Glomerular endothelial cell (primary cell): ENCODE results near the gene DIS3L2. TPM values are rescaled to one million over a fixed set of nuclear protein-coding genes. Genes with fewer than 3 reads are reported as not detected.
"Not testable (repeated sequence)": the region's sequence is repeated elsewhere in the genome, so short reads cannot be mapped to it uniquely, and the experiment has no call there.

Experiments
- DNase-seq: peaks from one replicate; pipeline ENCODE4 v3.0.0-alpha.2; 2011; ENCODE audit warnings: low read depth, low spot score; ENCODE audit errors: extremely low read depth
- total RNA-seq: library from RNA; depleted of rRNA; stranded (reverse); fragments of >200 nt; gene quantifications from 2 replicates; pipeline ENCODE4 v1.2.3, GENCODE V29; 2015

DIS3L2 gene
- total RNA-seq, 1 donor from 2014 or later, result 33.5 TPM

DNA sequence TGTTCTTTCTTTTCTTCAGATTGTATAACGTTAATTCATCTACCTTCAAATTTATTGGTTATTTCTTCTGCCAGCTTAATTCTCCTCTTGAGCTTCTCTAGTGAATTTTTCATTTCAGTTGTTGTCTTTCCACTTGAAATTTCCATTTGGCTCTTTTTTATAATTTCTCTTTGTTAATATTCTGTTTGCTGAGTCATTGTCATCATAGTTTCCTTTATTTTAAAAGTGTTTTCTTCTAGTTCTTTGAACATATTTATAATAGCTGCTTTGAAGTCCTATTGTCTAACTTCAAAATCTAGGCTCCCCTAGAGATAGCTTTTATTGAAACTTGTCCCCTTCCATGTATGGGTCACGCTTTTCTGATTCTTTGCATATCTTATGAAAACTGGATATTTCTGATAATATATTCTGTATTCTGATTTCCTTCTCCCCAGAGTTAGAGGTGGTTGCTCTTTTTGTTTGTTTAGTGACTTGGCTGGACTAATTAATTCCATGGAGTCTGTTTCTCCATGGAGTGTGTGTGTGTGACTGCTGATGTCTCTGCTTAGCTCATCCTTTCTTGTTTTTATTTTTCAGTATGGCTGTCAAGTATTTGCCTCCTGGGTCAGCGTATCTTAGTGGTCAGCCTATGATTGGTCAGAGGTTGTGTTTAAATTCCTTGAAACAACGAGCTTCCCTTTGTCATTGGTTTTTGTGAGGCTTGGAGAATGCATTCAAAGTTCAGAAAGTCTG is 47.6 kb downstream of the DIS3L2 start:
- DNase-seq, result no peak

DNA sequence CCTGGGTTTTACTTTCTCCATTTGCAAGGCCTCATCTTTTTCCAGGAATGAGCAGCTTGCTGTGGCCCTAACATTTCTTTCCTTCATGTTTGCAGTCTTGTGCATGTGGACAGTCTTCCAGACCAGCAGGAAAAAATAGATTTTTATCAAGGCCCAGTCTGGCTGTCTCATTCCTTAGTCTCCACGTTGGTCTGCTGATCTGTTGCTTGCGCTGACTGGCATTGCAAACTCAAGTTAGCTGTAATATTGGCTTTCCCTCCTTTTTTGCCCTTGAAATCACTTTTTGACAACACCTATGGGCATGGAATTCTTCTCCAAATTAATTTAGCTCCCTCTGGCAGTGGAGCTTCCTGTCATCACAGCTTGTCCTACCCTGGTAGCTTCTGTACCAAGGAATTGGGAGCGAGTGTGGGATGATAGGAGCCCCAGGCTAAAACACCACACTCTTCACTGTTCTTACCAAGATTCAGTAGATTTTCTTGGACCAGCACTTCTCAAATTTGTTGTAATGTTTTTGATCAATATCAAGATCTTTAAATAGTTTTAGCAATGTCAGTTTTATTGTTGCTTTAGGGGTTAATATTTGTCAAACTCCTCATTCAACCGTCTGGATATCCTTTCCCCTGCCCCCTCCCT is 48.2 kb downstream of the DIS3L2 start:
- DNase-seq, result no peak

DNA sequence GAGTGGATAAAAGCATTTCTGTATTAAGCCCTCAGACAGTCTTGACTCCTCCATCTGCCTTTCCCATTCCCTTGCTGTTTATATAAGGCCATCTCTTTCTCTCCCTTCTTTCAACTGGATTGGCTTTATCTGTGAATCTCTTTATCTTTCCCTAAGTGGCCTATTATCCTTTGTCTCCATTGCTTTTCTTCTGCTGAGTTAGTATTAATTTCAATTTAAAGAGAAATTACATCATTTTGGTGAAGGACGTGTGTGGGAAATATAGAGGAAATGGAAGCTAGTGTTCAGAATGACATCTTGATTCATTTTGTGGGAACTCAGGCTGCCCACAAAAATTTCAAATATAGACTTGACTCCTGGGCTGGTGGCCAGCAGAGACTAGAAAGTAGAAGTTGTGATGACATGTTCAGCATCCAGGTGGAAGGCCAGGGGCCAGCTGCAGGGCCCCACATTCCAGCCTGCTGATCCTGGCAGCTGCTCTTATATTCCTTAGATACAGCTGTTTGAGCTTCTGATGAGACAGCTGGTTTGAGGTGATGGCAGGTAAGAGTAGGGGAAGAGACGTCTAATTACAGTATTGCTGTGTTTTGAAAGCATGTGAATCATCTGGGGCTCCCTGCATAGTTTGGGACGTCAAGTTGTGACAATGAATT is 52.3 kb downstream of the DIS3L2 start:
- no peak for DNase-seq

DNA sequence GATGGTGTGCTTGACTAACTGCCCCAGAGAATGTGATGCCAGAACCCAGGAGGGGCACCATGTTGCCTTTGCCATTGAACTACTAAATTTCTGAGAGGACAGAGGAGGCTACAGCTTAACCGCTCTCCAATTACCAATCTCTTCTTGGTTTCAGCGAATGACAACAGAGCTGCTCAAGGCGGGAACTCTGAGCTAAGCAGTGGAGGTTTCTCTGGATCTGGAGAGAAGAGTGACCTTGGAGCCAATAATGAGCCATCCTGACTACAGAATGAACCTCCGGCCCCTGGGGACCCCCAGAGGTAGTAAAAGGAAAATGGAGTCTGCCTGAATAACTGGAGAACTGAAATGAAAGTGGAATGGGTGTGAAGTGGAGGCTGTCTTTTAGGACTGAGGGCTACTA is 53.2 kb downstream of the DIS3L2 start:
- no peak for DNase-seq

DNA sequence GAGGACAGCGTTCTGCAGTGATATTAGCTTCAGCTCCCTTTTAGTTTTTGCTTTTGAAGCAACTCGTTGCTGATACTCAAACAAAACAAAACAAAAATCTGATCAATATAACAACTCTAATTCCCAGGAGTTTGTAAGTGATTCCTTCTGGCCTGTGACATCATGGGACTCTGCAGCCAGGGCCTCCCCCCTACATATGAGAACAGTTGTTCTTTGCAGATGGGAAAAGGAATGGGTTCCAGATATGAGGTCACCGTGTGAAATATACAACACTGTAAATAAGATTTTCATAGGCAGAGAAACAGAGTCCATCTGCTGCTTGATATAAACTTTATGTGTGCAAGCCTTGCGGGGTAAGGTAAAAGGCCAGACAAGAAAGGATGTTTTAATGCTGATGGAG is 56.7 kb downstream of the DIS3L2 start:
- no peak for DNase-seq

DNA sequence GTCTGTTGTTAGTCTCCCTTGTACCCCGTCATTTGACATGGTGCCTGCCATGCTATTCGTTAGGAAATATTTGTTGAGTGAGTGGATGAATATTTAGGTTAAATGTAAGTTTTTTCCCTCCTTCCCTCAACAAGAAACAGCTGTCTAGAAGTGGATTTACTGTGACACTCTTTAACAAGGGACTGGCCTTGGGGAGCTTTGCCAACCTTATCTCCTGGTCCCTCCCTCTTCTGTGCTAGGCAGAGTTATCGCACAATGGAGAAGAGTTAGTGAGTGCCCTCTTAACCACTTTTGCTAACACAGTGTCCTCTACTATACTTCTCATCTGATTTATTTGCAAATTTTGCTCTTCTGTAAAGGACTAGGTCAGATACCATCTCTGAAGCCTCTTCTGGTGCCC is 61.2 kb downstream of the DIS3L2 start:
- no peak for DNase-seq

DNA sequence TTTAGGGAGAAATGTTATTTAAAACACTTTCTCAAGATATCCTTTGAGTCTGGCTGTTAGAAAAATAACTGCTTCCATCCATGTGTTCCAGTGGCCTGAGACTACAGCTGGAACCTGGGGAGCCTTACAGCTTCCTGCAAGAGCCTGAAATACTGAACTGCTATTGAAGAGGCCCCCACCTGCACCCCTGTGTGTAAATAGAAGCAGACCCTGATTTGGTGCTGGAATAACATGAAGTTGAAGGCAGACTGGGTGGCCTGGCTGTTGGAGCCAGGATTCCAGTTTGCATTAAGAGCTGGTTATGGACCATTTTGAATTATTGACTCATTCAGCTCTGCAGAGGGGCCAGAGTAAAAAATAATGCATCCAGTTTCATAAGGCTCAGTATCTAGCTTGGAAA is 61.9 kb downstream of the DIS3L2 start:
- no peak for DNase-seq

DNA sequence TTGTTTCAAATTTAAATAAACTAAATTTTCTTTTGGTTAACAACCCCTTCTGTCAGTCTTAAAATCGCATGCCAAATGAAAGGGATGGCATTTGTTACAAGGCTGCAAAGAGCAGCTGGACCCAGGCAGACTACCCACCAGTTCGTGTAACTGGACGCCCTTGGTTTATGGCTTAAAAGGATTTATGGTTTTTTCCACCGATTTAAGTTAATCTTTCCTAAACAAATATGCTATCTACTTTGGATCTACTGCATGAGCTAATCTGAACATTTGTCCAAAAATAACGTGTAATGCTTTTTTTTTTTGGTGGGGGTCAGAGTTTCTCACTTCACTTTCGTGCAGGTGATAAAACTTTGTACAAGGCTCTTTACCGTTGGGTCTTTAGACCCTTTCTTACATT is 62.9 kb downstream of the DIS3L2 start:
- DNase-seq, result no peak

DNA sequence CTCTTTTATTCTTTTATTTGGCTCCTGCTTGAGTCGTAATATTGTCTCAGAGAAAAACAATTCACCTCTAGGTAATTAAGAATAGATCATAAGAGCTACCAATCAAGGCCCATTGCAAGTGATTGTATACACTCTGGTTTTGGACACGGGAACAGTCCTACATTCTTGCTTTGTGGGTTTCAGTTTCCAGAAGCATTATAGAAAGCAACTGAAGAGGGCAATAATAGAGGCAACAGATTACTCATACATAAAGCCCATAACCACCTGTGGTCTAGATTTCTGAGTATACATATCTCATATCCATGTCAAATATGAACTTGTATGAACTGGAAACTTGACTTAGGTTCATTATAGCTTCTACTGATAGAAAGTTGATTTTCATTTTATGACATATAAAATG is 65.4 kb downstream of the DIS3L2 start:
- no peak for DNase-seq

DNA sequence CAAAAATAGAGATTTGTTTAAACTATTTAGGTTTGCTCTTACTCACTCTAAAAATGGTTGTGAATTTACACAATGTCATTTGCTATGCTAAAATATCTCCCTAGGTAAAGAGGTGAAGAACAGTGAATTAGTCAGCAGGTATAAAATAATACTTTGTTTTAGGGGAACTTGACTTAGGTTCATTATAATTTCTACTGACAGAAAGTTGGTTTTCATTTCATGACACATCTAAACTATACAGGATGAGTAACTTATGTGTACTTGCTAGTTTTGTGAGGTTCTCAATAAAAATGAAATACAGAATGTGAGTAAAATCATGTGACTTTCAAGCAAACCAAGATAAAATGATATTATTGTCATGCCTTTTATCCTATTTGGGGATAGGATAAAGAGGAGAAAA is 66.0 kb downstream of the DIS3L2 start:
- no peak for DNase-seq

DNA sequence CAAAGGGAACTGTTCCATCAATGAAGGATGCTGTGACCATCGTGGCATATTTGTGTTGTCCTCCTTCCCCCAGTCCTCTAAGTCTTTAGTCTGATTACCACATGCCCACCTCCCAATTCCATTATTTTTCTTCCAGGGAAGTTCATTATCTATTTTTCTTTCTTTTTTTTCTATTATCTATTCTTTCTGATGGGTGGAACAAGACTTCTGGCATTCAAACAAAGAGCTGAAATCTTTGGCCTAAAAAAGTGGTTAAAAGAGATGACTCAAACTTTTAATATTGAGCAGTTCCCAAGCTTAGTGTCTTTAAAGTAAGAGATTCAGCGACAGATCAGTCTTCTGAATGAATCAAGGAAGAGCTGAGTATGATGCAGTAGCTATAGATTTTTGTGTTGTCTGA is 66.6 kb downstream of the DIS3L2 start:
- no peak for DNase-seq

DNA sequence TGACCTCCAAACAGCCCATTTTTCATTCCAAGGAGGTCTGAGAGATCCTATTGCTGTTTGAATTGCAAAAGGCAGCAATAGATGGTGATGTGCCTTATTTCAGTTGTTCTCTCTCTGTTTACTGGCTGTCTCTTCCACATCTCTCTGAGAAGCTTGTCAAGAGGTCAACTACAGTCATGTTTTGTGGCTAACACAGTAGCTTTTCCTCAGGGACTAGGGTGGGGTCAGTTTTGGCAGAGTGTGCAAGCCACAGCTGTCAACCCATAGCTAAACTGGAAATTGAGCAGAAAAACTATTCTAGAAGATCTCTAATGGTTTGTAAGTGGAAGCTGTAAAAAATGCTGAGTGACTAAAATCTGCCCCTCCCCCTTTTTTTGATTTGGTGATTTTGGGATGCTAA is 67.1 kb downstream of the DIS3L2 start:
- DNase-seq, result no peak

DNA sequence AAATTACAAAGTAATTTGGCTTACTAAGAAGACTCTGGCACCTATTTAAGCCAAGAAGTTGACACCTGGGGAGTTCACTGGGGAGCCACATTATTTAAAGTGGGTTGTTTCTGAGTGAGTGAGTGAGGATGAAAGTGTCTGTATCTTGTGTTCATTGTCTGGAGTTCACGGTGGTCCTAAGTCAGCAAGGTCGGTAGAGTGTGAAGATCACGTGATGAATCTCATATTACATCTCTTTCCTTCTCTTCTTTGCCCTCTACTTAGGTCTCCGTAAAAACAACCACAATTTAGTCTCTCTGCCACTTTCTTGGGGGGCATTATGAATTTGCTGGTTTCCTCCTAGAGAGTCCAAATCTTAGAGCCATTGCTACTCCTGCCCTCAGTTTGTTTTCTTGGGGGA is 67.8 kb downstream of the DIS3L2 start:
- no peak for DNase-seq

DNA sequence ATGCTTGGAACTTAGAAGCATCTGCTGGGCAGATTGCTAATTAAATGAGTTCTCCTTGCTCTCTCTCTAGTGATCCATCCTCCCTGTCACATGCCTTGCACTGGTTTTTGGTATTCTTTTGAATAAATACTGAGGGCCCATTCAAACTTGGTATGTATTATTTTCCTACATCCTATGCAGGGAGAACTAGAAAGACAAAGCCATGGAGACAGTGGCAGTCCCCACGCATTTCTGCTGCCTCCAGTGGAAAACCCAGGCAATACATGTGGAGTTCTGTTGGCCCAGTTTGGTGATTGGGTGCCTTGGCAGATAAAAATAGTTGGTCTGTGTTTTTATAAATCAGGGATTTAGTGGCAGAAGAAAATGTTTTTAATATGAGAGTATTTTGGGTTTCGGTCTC is 68.7 kb downstream of the DIS3L2 start:
- no peak for DNase-seq

DNA sequence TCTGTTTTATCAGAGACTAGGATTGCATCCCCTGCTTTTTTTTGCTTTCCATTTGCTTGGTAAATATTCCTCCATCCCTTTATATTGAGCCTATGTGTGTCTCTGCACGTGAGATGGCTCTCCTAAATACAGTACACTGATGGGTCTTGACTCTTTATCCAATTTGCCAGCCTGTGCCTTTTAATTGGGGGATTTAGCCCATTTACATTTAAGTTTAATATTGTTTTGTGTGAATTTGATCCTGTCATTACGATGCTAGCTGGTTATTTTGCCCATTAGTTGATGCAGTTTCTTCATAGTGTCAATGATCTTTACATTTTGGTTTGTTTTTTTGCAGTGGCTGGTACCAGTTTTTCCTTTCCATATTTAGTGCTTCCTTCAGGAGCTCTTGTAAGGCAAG is 73.8 kb downstream of the DIS3L2 start:
- not testable (repeated sequence) for DNase-seq

DNA sequence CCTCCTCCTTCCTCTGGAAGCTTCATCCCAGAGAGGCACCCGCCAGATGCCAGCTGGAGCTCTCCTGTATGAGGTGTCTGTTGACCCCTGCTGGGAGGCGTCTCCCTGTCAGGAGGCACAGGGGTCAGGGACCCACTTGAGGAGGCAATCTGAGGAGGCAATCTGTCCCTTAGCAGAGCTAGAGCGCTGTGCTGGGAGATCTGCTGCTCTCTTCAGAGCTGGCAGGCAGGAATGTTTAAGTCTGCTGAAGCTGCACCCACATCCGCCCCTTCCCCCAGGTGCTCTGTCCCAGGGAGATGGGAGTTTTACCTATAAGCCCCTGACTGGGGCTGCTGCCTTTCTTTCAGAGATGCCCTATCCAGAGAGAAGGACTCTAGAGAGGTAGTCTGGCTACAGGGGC is 75.4 kb downstream of the DIS3L2 start:
- DNase-seq, result not testable (repeated sequence)

DNA sequence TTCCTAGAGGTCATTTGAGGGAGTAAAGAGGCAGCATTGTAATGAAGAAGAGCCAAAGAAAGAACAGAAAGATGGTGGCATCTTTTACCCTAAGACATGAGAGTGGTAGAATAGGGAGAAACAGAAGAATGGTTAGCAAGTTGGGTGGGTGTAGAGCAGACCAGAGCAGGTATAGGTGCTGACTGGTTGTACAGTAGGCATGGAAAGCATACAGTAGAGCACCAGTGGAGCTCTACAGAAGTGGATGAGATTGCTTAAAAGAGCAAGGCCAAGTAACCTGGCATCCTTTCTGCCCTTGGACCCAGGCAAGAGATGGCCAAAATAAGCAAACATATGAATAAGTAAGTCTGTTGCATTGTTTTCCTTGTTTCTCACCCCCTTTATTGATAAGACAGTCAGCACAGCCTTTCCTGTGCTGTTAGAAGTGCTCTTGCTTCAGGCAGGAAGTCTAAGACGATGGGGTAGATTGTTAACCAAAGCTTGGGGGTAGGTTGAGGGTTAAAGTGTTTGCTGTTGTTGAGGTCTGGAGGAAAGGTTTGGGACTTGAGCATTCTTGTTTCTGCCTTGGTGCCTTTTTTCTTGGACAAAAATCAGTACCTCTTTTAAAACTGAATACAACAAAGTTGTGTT is 76.9 kb downstream of the DIS3L2 start:
- no peak for DNase-seq

DNA sequence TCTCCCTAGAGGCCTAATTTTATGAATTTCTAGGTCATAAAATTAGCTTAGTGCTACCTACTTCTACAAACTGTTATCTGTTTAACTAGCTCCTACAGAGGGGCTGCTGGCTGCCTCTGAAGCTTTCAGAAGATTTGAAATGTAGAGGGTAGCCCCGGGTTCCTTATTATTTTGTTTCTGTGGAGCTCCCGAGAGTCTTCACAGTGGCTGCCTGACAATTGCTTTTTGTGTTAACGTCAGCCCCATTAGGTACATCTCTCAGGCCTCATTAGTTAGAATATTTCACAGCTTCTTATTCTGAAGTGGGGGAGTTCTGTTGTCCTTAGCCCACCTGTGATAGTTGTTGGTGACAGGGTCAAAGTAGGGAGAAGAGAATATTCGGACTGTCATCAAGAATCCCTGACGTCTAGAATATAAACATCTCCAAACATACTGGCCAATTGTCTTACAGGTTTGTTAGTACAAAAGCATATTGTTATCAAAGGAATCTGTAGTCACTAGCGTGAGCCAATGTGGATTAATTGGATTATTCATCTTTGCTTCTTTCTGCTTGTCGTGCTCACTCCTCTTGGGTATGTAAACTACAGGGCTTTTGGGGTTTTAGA is 77.5 kb downstream of the DIS3L2 start:
- DNase-seq, result no peak

DNA sequence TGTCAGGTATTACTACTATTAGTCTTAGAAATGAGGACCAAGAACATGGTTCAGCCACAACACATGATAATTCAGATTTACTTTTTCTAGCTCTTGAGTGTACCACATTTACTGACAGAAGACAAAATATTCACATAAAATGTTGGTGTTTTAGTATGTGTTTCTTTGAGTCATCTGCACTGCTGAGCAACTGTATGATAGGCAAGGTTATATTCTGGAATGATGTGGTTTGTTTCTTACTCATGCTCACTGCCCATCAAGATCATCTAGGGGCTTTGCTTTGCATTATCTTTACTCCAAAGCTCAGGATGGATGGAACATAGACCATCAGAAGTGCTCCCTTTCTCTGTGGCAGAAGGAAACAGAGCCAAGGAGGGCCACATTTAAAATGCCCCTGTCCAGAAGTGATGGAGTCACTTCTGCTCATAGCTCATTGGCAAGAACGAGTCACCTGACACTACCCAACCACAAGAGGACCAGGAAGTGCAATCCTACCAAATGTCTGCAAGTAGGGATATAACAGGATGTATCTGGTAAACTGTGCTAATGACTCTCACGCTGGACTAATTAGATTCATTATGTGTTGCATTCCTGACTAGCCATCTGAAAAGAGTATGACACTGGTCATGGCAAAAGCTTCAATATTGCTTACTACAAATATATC is 81.5 kb downstream of the DIS3L2 start:
- DNase-seq, result no peak

DNA sequence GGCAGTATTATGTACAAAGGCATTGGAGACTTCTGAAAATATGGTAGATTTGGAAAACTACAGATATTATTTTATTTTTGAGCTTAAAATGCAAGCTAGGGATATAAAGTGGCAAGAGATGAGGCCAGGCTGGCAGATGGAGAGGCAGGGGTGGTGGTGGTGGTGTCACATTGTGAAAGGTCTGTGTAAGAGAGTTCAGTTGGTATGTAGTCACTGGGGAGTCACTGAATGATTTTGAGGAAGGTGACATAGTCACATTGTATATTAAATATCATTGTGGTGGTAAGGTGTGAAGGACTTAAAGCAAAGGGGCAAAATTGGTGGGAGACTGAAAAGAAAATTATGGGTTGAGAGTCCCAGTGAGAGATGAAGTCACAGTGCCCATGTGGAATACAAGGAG is 82.5 kb downstream of the DIS3L2 start:
- DNase-seq, result no peak

DNA sequence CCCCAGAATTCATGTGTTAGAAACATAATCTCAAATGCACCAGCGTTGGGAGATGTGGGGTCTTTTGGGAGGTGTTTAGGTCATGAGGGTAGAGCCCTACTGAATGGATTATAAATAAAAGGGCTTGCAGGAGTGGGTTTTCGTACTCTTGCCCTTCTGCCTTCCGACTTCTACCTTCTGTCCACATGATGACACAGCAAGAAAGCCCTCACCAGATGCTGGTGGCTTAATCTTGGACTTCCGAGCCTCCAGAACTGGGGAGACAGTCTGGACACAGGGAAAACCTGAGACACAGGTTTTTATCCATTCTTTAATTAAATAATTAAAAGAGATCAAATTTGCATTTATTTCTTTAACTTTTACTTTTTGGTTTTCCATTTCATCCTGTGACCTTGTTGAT is 87.8 kb downstream of the DIS3L2 start:
- no peak for DNase-seq
